ENCODE results near the gene MRTO4.
"Not testable (repeated sequence)": the region's sequence is repeated elsewhere in the genome, so short reads cannot be mapped to it uniquely, and the experiment has no call there.

MRTO4 gene

GRCh38 chr1:19283891-19284290 lies 32.3 kb downstream of the MRTO4 start:
- H3F3A ChIP-seq (ENCODE audit: insufficient read depth), result no peaks in the 10 kb centered on the region
- no peaks in the 10 kb centered on the region for H3K36me3 ChIP-seq (ENCODE audit: low read length)
- H4K20me1 ChIP-seq (ENCODE audit: low read depth, low read length), result no peaks in the 10 kb centered on the region
- no peak for TF ChIP-seq EZH2phosphoT487 (conservative IDR thresholded peaks at IDR 0.05; ENCODE audit: low read length)
- TF ChIP-seq, protein P1, sequence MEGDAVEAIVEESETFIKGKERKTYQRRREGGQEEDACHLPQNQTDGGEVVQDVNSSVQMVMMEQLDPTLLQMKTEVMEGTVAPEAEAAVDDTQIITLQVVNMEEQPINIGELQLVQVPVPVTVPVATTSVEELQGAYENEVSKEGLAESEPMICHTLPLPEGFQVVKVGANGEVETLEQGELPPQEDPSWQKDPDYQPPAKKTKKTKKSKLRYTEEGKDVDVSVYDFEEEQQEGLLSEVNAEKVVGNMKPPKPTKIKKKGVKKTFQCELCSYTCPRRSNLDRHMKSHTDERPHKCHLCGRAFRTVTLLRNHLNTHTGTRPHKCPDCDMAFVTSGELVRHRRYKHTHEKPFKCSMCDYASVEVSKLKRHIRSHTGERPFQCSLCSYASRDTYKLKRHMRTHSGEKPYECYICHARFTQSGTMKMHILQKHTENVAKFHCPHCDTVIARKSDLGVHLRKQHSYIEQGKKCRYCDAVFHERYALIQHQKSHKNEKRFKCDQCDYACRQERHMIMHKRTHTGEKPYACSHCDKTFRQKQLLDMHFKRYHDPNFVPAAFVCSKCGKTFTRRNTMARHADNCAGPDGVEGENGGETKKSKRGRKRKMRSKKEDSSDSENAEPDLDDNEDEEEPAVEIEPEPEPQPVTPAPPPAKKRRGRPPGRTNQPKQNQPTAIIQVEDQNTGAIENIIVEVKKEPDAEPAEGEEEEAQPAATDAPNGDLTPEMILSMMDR (IDR thresholded peaks at IDR 0.05; ENCODE audit: insufficient read depth, low read length, poor library complexity, severe bottlenecking), result no peak
- no peak overlapping the region for H3K9ac ChIP-seq (ENCODE audit: low read length)
- H3K79me2 ChIP-seq (ENCODE audit: insufficient read depth, low read length), result no peaks in the 10 kb centered on the region
- no peaks in the 10 kb centered on the region for H3K9me2 ChIP-seq (replicated peaks; ENCODE audit: insufficient read depth, low read length)
- no peak overlapping the region for H2AFZ ChIP-seq (ENCODE audit: low read depth, low read length, severe bottlenecking)
- H3K27ac ChIP-seq (ENCODE audit: low read depth, low read length), result no peak overlapping the region
- H3K27me3 ChIP-seq (ENCODE audit: low read length), result no peaks in the 10 kb centered on the region
- no peaks in the 10 kb centered on the region for H3K9me3 ChIP-seq (ENCODE audit: insufficient read depth, low read length)
- H3K4me2 ChIP-seq (ENCODE audit: low read depth, low read length, poor library complexity, severe bottlenecking), result no peak overlapping the region
- H3K4me3 ChIP-seq (ENCODE audit: insufficient read depth, low read length, poor library complexity, severe bottlenecking), result no peak overlapping the region

DNA sequence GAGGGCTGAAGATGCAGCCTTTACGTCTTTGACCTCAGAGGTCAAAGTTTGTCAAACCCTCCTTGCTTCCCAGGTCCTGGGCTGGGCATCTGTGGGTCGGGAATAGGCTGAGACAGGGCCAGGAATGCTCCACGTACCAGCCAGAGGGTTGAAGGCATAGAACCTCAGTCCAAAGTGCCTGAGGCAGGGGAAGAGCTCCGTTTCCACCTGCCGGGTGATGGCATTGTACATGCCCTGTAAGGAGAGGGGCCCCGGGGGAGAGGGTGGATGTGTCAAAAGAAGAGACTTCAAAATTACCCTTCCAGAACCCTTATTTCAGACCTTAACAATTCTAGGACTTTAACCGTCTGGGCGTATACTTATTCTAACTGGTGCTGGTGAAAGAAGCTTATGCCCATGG lies 33.3 kb downstream of the MRTO4 start:
- H2AFZ ChIP-seq (ENCODE audit: low read depth, low read length, severe bottlenecking), result no peak overlapping the region
- TF ChIP-seq, protein P1 (IDR thresholded peaks at IDR 0.05; ENCODE audit: insufficient read depth, low read length, poor library complexity, severe bottlenecking), result no peak
- TF ChIP-seq EZH2phosphoT487 (conservative IDR thresholded peaks at IDR 0.05; ENCODE audit: low read length), result no peak
- H3K9ac ChIP-seq (ENCODE audit: low read length), result no peak overlapping the region
- no peaks in the 10 kb centered on the region for H3K79me2 ChIP-seq (ENCODE audit: insufficient read depth, low read length)
- no peak overlapping the region for H3K4me2 ChIP-seq (ENCODE audit: low read depth, low read length, poor library complexity, severe bottlenecking)
- H4K20me1 ChIP-seq (ENCODE audit: low read depth, low read length), result no peaks in the 10 kb centered on the region
- H3K27me3 ChIP-seq (ENCODE audit: low read length), result no peaks in the 10 kb centered on the region
- H3K27ac ChIP-seq (ENCODE audit: low read depth, low read length), result no peak overlapping the region
- no peaks in the 10 kb centered on the region for H3K36me3 ChIP-seq (ENCODE audit: low read length)
- H3K4me3 ChIP-seq (ENCODE audit: insufficient read depth, low read length, poor library complexity, severe bottlenecking), result no peak overlapping the region
- H3K9me2 ChIP-seq (replicated peaks; ENCODE audit: insufficient read depth, low read length), result no peaks in the 10 kb centered on the region
- H3F3A ChIP-seq (ENCODE audit: insufficient read depth), result no peaks in the 10 kb centered on the region
- no peaks in the 10 kb centered on the region for H3K9me3 ChIP-seq (ENCODE audit: insufficient read depth, low read length)

- not testable (repeated sequence) for H3K9me2 ChIP-seq (replicated peaks; ENCODE audit: insufficient read depth, low read length); H3K27ac ChIP-seq (ENCODE audit: low read depth, low read length); H4K20me1 ChIP-seq (ENCODE audit: low read depth, low read length); H3K9me3 ChIP-seq (ENCODE audit: insufficient read depth, low read length); H2AFZ ChIP-seq (ENCODE audit: low read depth, low read length, severe bottlenecking); H3K4me2 ChIP-seq (ENCODE audit: low read depth, low read length, poor library complexity, severe bottlenecking); H3K36me3 ChIP-seq (ENCODE audit: low read length); H3K27me3 ChIP-seq (ENCODE audit: low read length); H3K9ac ChIP-seq (ENCODE audit: low read length); H3F3A ChIP-seq (ENCODE audit: insufficient read depth); H3K79me2 ChIP-seq (ENCODE audit: insufficient read depth, low read length); H3K4me3 ChIP-seq (ENCODE audit: insufficient read depth, low read length, poor library complexity, severe bottlenecking)
These were observed 33.8 kb downstream of the MRTO4 start for GRCh38 chr1:19285366-19285765.

- H3K4me3 ChIP-seq (ENCODE audit: insufficient read depth, low read length, poor library complexity, severe bottlenecking); H4K20me1 ChIP-seq (ENCODE audit: low read depth, low read length); H3K27ac ChIP-seq (ENCODE audit: low read depth, low read length); H3K9ac ChIP-seq (ENCODE audit: low read length); H3K4me2 ChIP-seq (ENCODE audit: low read depth, low read length, poor library complexity, severe bottlenecking); H3K27me3 ChIP-seq (ENCODE audit: low read length); H3K9me2 ChIP-seq (replicated peaks; ENCODE audit: insufficient read depth, low read length); H3K79me2 ChIP-seq (ENCODE audit: insufficient read depth, low read length); H3F3A ChIP-seq (ENCODE audit: insufficient read depth); H3K36me3 ChIP-seq (ENCODE audit: low read length); H3K9me3 ChIP-seq (ENCODE audit: insufficient read depth, low read length); H2AFZ ChIP-seq (ENCODE audit: low read depth, low read length, severe bottlenecking): not testable (repeated sequence)
These were observed 34.2 kb downstream of the MRTO4 start for GRCh38 chr1:19285807-19286206.

Data from SU-DHL-6 (cell line).